DOHH2 (cell line): ENCODE measurements around the gene FBRSL1.

Experiments
- H3F3A ChIP-seq: fragments of 200-600 bp; sonication (generic), shearing (Covaris generic); 2 replicates; pipeline ENCODE4 v1.6.0; 2016; ENCODE audit warnings: antibody characterized with exemption, mild to moderate bottlenecking; ENCODE audit not compliant: control insufficient read depth, insufficient read depth
- H3K27ac ChIP-seq: fragments of 200-600 bp; sonication (generic); 2 replicates; pipeline ENCODE4 v1.5.1; 2014; ENCODE audit warnings: low read depth, mild to moderate bottlenecking, low read length, moderate library complexity
- H3K27me3 ChIP-seq: fragments of 200-600 bp; sonication (generic); 2 replicates; pipeline ENCODE4 v1.6.1; 2014; ENCODE audit warnings: mild to moderate bottlenecking, low read length, mixed read lengths; ENCODE audit not compliant: control insufficient read depth
- H3K36me3 ChIP-seq: fragments of 200-600 bp; sonication (generic); 2 replicates; pipeline ENCODE4 v1.6.1; 2014; ENCODE audit warnings: mild to moderate bottlenecking, low read length, moderate library complexity, mixed read lengths; ENCODE audit not compliant: control insufficient read depth
- H3K4me1 ChIP-seq: fragments of 200-600 bp; sonication (generic); 2 replicates; pipeline ENCODE4 v1.6.1; 2014; ENCODE audit warnings: mild to moderate bottlenecking, low read length, mixed read lengths; ENCODE audit not compliant: control insufficient read depth
- H3K4me2 ChIP-seq: fragments of 200-600 bp; sonication (generic); 2 replicates; pipeline ENCODE4 v1.6.0; 2014; ENCODE audit warnings: mild to moderate bottlenecking, low read length, moderate library complexity
- H3K4me3 ChIP-seq: fragments of 200-600 bp; sonication (generic); 2 replicates; pipeline ENCODE4 v1.5.1; 2014; ENCODE audit warnings: mild to moderate bottlenecking, low read length, mixed read lengths
- H3K79me2 ChIP-seq: fragments of 200-600 bp; sonication (generic); 2 replicates; pipeline ENCODE4 v1.6.1; 2014; ENCODE audit warnings: mild to moderate bottlenecking, low read length, mixed read lengths; ENCODE audit not compliant: control insufficient read depth
- H3K9me2 ChIP-seq: fragments of 200-600 bp; sonication (generic); replicated peaks from 2 replicates; pipeline ENCODE4 v1.6.1; 2014; ENCODE audit warnings: mild to moderate bottlenecking, low read length, mixed read lengths; ENCODE audit not compliant: control insufficient read depth
- H3K9me3 ChIP-seq: fragments of 200-600 bp; sonication (generic); 2 replicates; pipeline ENCODE4 v1.6.1; 2014; ENCODE audit warnings: antibody characterized with exemption, low read length, mixed read lengths; ENCODE audit not compliant: control insufficient read depth, insufficient read depth
- H4K20me1 ChIP-seq: fragments of 200-600 bp; sonication (generic); 2 replicates; pipeline ENCODE4 v1.6.0; 2014; ENCODE audit warnings: low read depth, mild to moderate bottlenecking, antibody characterized with exemption, low read length, moderate library complexity; ENCODE audit not compliant: control insufficient read depth, insufficient read depth
- EZH2phosphoT487 ChIP-seq: fragments of 200-600 bp; sonication (generic); IDR thresholded peaks from 2 replicates; pipeline ENCODE4 v1.6.1; 2017; ENCODE audit warnings: borderline replicate concordance, mild to moderate bottlenecking, antibody characterized with exemption, low read length, moderate library complexity, mixed read lengths
- TF ChIP-seq, protein P1 (sequence below): fragments of 200-600 bp; sonication (generic); IDR thresholded peaks from one replicate; pipeline ENCODE4 v1.5.1; 2014; ENCODE audit warnings: antibody characterized with exemption, mild to moderate bottlenecking, low read depth, low read length; ENCODE audit not compliant: poor library complexity, severe bottlenecking

The FBRSL1 gene

DNA sequence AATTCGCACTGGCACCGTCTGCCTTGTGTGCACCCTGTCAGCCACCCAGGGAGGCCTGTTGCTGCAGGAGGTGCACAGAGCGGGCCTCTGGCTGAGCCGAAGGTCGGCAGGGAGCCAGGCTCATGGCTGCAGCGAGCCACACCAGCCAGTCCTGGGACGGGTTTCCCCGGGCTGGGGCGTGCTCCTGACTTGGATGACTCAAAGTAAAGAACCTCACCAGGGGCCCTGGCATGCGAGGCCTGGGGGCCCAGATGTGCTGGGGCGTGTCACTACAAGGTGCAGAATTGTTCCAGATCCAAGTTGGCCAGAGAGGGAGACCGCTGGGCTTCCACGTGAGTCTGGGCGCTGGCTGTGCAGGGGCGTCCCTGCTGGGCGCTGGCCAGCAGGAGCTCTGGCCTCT is 34.5 kb downstream of the FBRSL1 start:
- no peak for TF ChIP-seq EZH2phosphoT487
- TF ChIP-seq, protein P1, sequence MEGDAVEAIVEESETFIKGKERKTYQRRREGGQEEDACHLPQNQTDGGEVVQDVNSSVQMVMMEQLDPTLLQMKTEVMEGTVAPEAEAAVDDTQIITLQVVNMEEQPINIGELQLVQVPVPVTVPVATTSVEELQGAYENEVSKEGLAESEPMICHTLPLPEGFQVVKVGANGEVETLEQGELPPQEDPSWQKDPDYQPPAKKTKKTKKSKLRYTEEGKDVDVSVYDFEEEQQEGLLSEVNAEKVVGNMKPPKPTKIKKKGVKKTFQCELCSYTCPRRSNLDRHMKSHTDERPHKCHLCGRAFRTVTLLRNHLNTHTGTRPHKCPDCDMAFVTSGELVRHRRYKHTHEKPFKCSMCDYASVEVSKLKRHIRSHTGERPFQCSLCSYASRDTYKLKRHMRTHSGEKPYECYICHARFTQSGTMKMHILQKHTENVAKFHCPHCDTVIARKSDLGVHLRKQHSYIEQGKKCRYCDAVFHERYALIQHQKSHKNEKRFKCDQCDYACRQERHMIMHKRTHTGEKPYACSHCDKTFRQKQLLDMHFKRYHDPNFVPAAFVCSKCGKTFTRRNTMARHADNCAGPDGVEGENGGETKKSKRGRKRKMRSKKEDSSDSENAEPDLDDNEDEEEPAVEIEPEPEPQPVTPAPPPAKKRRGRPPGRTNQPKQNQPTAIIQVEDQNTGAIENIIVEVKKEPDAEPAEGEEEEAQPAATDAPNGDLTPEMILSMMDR = no peak

DNA sequence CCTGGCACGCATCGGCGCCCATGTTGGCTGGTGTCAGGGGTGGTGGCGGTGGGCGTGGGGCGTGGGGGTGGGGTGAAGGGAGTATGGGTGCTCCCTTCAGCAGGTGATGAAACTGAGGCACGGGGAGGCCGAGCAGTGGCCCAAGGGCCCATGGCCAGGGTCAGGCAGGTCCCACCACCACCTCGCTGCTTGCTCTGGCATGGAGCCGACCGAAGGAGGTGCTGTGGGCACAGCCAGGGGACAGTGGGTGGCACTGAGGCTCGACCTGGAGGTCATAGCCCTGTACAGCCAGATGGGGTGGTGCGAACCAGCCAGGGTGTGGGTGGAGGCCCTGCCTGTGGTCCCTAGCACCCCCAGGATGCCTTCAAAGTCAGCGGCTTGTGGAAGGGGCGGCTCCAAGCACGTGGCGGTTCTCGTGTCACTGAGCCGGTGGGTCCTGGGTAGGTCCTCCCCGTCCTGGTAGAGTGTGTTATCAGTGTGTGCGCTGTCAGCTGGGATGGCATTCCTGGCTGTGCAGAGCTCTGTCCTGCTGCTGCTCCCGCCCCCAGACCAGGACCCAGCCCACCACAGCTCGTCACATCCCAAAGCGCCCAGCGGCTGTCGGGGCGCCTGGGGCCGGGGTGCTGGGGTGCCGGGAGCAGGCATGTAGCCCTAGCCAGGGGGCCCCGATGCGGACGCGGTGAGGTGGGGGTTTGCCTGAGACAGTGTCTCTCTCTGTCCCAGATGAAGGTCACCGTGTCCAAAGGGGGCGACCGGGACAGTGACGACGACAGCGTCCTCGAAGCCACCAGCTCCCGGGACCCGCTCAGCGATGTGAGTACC is 35.3 kb downstream of the FBRSL1 start:
- H4K20me1 ChIP-seq = no peaks in the 10 kb centered on the region
- no peaks in the 10 kb centered on the region for H3K36me3 ChIP-seq
- H3K9me3 ChIP-seq = no peaks in the 10 kb centered on the region
- H3K27me3 ChIP-seq = no peaks in the 10 kb centered on the region
- no peak overlapping the region for H3K4me2 ChIP-seq
- no peaks in the 10 kb centered on the region for H3K9me2 ChIP-seq
- TF ChIP-seq EZH2phosphoT487 = no peak
- TF ChIP-seq, protein P1 = no peak
- H3K79me2 ChIP-seq = no peaks in the 10 kb centered on the region
- no peak overlapping the region for H3K4me3 ChIP-seq
- no peaks in the 10 kb centered on the region for H3F3A ChIP-seq
- no peak overlapping the region for H3K27ac ChIP-seq
- no peaks in the 10 kb centered on the region for H3K4me1 ChIP-seq

More for the DNA sequence above, 34.5 kb downstream of the FBRSL1 start:
- Histone ChIP-seq H4K20me1 (no peaks in the 10 kb centered on the region), H3K79me2 (no peaks in the 10 kb centered on the region), H3K36me3 (no peaks in the 10 kb centered on the region), H3K27me3 (no peaks in the 10 kb centered on the region), H3K27ac (no peak overlapping the region), H3K4me1 (no peaks in the 10 kb centered on the region), H3K4me2 (no peak overlapping the region), H3K4me3 (no peak overlapping the region), H3K9me2 (no peaks in the 10 kb centered on the region), H3K9me3 (peaks cover under 1% of the 10 kb centered on the region; the same call in 1 of the 2 replicates), H3F3A (no peaks in the 10 kb centered on the region)

DNA sequence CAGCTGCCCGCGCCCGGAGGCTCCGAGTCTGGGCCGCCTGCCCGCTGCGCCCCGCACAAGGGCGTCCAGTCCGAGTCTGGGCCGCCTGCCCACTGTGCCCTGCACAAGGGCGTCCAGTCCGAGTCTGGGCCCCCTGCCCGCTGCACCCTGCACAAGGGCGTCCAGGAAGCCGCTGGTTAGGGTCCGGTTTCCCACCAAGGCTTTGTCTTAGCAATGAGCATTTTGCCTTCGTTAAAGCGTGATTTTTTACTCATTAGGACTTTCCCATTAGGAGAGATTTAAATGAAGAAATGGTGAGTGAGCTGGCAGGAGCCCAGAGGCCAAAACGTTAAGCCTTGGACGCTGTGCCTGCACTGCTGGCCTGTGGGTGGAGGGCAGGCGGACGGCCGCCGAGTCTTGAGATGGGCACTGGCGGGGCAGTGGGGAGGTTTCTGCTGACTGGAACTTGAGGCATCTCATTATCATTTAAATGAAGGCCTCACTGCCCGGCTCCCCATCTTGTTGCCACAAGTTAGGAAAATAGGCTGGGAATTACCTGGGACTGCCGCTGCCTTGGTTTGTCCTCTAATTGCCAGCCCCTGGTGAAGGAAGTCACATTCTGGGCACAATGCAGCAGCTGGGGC is 36.0 kb downstream of the FBRSL1 start:
- no peaks in the 10 kb centered on the region for H4K20me1 ChIP-seq
- H3K9me2 ChIP-seq = no peaks in the 10 kb centered on the region
- H3K27ac ChIP-seq = no peak overlapping the region
- TF ChIP-seq, protein P1 = no peak
- no peak for TF ChIP-seq EZH2phosphoT487
- no peaks in the 10 kb centered on the region for H3K4me1 ChIP-seq
- no peak overlapping the region for H3K4me3 ChIP-seq
- H3K79me2 ChIP-seq = no peaks in the 10 kb centered on the region
- no peaks in the 10 kb centered on the region for H3F3A ChIP-seq
- H3K9me3 ChIP-seq = no peaks in the 10 kb centered on the region
- no peaks in the 10 kb centered on the region for H3K36me3 ChIP-seq
- H3K27me3 ChIP-seq = no peaks in the 10 kb centered on the region
- no peak overlapping the region for H3K4me2 ChIP-seq
